ENCODE measurements around the gene LIMK2.
"Not testable (repeated sequence)": the region's sequence is repeated elsewhere in the genome, so short reads cannot be mapped to it uniquely, and the experiment has no call there.

Gene LIMK2

DNA sequence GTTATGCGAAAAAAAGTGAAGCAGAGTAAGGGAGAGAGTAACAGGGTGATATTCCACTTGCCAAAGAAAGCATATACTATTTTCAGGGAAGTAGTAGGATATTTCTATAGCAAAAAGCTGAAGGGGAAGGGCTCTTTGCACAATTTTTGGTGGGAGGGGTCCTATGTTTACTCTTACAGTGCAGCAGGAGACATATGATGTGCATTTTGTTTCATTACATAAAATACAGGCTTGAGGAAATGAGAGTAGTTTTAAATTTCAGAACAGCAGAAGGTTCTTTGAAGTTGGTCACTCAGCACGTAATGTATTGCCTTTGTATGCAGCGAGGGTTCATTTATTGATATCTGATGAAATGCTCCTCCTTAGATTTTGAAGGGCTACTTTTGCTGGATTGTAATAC, 83.3 kb downstream of the LIMK2 start:
- DNase-seq, result no peak

DNA sequence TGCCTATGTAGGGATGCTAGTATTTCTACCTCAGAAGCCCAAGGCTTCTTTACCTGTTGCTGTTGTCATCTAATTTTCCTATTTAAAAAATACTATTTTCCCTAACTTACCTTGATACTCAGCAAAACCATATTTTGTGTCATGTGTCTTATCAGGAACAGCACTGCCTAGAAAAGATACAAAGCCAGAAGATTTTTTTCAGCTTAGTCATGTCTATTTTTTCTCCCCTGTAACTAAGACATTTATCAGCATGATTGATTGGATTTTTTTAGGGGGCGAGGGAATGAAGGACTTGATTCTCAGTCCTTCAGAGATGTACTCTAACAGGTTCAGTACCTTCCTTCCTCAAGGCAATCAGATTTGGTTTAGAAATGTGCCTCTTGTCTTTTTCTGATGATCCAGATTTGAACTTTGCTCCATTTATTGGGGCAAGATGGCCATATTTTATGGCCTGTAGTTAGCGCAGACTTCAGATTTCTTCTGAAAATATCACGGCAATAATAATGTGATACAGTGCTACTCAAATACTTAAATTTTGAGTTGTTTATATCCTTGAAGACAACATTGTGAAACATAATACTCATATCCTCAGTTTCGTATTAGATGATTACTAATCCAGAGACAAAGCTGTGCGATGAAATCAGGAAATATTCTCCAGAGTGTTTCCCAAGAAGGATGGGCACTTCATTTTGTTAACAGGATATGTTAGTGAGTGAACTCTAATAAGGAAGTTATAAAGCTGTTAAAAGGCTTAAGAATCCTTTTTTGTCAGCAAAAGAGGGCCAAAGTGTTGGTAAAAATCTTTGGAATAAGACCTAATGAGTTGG, 83.9 kb downstream of the LIMK2 start:
- no peak for DNase-seq

DNA sequence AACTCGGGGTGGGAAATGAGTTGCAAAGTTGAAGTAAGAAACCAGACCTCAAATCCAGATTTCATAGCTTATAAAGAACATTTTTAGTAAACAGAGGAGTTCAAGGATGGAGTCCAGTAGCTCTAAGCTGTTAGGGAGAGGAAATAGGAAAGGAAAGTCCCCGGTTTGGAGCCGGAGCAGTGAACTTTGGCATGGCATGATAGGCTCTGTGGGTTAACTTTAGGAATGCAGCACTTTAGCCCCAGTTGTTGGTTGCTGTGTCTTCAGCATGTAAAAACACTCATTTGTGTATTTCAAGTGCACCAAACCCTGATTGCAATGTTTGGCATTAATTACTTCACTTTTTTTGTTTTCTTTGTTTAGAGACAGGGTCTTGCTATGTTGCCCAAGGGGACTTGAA, 88.8 kb downstream of the LIMK2 start:
- DNase-seq, result no peak

DNA sequence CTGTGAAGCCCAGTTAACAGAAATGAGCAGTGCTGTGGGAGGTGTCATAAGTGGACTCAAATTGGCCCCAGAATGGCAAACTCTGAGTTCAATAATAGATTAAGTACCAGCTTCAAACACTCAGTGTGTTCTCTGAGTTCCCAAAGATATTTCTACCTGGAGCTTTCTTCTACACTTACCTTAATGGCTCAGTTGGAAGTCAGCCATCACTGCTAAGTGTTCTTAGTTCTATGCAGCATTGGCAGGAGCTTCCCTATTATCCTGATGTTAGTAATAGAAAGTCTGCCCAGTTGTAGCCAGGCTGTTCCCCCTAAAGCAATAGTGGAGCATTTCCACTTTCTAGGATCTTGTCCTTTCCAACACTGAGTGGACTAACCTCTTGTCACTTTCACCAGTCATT, 89.9 kb downstream of the LIMK2 start:
- DNase-seq, result no peak

DNA sequence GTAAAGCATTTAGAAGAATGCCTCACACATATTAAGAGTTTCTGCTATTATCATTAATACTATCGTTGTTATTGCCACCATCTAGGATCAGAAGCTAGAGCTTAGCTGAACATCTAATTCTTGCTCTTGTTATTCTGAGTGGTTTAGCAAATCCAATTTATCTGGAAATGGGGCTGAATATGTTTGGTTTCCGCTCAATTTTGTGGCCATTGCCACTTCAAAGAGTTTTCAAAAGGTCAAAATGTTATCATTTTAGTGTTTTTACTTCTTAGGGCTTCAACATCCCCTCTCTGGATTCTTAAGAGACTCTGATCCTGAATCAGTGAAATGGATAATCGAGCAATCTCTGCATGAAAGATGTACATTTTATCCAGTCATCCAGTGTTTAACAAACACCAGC, 90.4 kb downstream of the LIMK2 start:
- DNase-seq, result no peak

DNA sequence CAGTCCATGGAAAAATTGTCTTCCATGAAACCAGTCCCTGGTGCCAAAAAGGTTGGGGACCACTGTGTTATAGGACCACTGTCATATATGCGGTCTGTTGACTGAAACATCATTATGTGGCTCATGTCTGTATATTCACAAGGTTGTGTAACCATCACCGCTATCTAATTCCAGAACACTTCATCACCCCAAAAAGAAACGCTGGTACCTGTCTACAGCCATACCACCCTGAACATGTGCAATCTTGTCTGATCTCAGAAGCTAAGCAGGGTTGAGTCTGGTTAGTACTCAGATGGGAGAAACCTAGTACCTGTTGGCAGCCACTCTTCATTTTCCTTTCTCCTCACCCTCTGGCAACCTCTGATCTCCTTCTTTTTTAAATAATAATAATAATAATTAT, 93.1 kb downstream of the LIMK2 start:
- no peak for DNase-seq

DNA sequence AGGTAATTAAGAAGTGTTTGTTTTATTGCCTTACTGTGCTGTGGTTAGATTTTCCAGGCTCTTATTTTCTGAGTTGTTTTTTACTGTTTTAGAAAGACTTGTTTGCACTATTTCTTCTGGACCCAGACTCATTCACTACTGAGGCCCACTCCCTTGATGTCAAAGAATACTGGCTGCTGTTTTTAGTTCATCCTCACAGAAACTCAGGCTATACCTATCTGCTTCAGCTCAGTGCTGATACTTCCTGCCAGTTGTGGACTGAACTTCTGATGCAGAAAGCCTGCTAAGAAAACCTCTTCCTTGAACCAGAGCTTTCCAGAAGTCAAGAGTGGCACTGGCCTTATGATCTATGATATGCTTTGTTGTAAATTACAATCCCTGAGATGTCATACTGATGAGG, 96.1 kb downstream of the LIMK2 start:
- no peak for DNase-seq

DNA sequence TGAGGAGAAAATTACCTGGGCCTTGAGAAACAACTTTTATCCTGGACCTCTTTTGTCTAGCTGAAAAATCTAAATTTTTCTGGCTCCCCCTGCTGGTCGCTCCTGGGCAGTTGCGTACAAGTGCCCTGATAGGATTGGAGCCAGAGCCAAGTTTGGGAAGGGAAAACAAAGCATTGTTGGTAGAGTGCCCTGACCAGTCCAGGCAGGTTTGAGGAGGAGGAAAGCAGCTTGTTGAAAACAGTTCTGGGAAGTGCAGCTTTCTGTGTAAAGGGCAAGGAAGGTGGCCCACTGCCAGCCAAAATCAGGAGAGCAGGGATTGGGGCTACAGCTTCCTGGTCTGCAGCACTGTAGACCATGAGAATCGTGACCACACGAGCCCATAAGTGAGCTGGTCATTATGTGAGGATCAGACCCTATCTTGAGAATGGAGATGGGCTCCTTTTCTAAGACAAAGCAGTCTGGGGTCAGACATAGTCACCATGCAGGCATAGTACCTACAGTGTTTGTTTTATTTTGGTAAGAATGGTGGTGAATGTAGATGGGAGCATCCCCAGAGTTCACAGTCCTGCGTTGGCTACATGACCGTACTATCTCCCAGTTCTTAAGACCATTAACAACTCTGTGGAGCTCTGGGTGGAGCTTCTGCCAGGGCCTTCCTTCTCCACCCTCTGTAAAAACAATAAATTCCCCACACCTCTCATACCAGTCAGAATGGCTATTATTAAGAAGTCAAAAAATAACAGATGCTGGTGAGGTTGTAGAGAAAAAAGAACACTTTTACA, 101.5 kb downstream of the LIMK2 start:
- DNase-seq, result no peak

DNA sequence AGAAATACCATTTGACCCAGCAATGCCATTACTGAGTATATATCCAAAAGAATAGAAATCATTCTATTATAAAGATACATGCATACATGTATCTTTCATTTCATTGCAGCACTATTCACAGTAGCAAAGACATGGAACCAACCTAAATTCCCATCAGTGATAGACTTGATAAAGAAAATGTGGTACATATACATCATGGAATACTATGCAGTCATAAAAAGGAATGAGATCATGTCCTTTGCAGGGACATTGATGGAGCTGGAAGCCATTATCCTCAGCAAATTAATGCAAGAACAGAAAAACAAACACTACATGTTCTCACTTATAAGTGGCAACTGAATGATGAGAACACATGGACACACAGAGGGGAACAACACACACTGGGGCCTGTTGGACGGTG, 102.1 kb downstream of the LIMK2 start:
- DNase-seq, result not testable (repeated sequence)

DNA sequence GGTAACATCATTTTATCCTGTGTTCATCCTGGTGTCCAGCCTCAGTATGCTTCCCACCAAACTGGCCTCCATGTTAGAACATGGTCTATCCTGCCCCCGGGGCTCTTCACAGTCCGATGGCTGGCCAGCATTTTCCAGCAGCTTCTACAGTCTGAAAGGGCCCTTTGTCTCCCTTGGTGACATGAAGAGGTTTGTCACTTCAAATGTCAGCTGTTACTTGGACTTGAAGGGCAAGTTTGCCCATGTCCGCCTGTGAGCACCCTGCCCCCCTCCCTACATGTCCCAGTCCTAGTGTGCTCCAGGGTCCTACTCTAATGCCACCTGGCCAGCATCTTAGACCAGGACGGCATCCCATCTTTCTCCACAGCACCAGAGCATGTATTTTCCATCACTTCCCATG, 109.3 kb downstream of the LIMK2 start:
- DNase-seq, result no peak

DNA sequence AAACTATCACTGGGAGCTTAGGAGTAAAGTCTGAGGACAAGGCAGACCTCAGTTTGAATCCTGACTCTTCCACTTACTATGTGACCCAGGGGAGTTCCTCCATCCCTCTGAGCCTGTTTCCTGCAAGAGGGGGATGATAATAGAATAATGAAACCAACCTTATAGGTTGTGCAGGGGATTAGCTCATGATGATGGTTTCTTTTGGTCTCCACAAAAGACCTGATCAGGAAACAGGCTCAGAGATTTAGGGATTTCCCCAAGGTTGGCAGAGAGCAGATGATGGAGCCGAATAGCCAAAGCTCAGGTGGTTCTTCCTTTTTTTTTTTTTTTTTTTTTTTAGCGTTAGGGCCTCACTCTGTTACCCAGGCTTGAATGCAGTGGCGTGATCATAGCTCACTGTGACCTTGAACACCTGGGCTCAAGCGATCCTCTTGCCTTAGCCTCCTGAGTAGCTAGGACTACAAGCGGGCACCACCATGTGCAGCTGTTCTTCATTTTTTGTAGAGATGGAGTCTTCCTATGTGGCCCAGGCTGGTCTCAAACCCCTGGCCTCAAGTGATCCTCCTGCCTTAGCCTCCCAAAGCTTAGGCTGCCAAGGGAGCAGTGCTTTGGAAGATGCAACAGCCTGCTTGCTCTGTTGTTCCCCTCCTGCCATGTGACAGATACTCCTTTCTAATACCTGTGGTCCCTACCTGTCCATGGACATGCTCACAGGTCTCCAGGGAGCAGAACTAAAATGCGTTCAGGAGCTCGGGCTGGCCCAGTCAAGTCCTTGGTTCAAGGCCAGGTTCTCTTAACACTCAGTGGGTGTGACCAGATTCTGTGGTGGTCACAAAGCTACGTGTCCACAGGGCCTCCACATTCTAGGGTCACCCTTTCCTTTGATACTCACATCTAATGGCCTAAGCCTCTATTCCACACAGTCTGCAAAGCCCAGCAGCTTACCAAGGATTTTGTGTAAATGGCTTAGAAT, 111.8 kb downstream of the LIMK2 start:
- DNase-seq, result no peak

DNA sequence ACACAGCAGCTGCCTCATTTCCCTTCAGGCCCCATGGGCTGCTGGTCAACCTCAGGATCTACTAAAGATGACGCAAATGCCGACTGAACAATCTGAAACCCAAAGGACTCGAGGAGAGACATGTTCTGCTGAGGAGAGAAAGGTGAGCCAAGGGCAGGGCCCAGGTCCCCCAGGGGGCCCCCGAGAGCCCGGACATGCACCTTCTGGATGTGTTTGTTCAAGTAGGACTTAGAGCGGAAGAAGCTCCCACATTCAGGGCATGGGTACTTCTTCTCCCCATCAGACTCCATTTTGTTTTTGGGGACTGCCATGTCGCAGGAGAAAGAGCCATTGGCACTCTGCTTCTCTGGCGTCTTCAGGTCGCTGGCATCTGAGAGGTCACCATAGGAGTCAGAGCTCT, 114.8 kb downstream of the LIMK2 start:
- no peak for DNase-seq

DNA sequence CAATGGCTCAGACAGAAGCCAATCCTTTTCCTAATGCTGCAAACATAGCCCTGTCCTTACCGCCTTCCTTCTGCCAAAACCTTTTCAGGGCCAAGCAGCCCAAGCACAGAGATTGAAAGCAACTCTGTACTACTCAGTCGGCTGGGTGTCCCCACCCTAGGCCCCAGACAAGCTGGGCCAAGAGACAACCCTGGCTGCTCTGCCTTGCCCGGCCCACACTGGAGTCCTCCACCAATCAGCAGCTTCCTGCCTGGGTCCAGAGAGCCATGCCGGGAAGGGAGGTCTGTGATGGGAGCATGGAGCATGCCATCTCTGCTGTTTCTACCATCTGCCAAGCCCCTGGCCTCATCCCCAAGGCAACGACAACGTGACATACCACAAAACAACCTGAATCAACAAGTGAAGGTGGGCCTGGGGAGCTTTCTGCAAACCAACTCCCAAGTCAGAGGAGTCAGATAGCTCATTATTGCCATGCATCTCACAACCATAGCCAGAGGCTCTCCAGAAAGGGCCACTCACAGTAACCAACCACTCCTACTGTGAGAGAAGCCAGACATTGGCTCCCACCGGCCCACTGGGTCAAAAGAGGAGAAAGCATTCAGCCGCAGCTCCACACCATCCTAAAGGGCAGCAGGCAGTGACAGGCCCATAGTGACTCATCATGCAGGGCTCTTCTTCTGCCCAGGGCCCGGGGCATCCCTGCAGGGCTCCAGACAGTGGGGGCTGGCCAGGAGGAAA, 115.9 kb downstream of the LIMK2 start:
- no peak for DNase-seq

DNA sequence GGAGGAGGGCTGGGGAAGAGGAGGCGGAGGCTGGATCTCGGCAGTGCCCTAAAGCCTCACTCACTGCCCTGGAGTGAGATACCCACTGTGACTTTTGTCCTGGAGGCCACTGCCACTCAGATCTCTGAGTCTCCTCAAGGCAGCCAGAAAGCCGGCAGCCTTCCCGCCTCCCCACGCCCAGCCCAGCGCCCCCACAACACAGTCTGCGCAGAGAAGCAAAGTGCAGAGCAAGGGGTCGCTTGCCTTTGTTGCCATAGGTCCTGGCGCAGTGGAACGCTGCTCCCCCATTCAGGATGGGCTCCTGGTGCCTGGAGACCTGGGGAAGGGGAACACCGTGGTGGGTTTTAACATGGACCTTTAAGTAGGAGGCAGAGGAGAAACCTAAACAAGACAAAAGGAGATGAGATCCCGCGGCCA, 116.5 kb downstream of the LIMK2 start:
- DNase-seq, result no peak

DNA sequence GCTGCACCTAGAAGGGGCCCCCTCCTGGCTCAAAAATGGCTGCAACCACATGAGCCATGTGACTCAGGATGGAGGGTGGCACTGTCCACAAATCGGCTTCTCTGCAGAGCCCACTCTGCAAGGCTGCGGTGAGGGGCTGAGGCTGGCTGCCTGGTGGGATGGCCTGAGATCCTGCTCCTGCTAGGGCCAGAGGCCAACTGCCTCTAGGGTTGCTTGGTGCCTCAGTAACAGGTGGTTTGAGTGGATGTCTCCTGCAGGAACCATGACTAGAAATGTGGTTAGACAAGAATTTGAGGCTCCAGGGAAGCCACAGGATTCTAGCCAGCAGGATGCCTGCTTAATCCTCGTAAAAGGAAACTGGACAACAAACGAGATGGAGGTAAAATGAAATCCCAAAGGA, 116.9 kb downstream of the LIMK2 start:
- no peak for DNase-seq

Measured in left hindlimb (tissue), 1 donor.